K562 (cell line): ENCODE measurements around the gene PTPRF. TPM values are rescaled to one million over a fixed set of nuclear protein-coding genes. Genes with fewer than 3 reads are reported as not detected.

Source experiments
- ATAC-seq: fragments of 200-7000 bp; cut with Tn5 transposase; 3 replicates; pipeline ENCODE4 v1.9.1; 2020; ENCODE audit warnings: moderate library complexity
- BruUV-seq: library from RNA; stranded (reverse); fragments of 400-500 nt; replicated peaks from 2 replicates; lab custom pipeline; 2021; lab: Mats Ljungman, UMichigan
- CTCF ChIA-PET: fragments of 300-600 bp; formaldehyde crosslinking; extraction: SDS; loops from one replicate; lab custom pipeline; 2021; ENCODE audit warnings: low intra/inter-chr PET ratio; lab: Yijun Ruan, JAX
- POLR2A ChIA-PET: fragments of 300-600, 350-650 bp; sonication (Branson Sonifier 250); formaldehyde crosslinking; extraction: SDS; loops from one replicate; lab custom pipeline; 2021; ENCODE audit warnings: antibody characterized with exemption, inconsistent platforms; lab: Yijun Ruan, JAX
- DNase-seq, 4 experiments: peaks; one replicate each; pipeline versions ENCODE4 v3.0.0 to v3.0.0-alpha.2; 2011 to 2018; ENCODE audit warnings: low spot score in 3 of 4, mixed read lengths in 3 of 4; ENCODE audit errors: extremely low read depth in 1 of 4
- FAIRE-seq: peaks from 2 replicates; lab custom pipeline; 2011; peaks lifted over from hg19 to GRCh38; lab: Jason Lieb, UNC
- H2AFZ ChIP-seq: 2 replicates; pipeline ENCODE4 v1.6.0; 2011; ENCODE audit warnings: low read depth, low read length, control low read depth, inconsistent platforms
- H3K27ac ChIP-seq: fragments of 200-600 bp; 3 replicates; pipeline ENCODE4 v1.8.0; 2011; ENCODE audit warnings: low read depth, mild to moderate bottlenecking, control low read depth, inconsistent platforms, low read length, moderate library complexity, mixed read lengths; ENCODE audit errors: extremely low read depth
- H3K27me3 ChIP-seq, 2 experiments: fragments of 300-600 bp in 1 of 2; 2 replicates in 1 of 2; 3 replicates in 1 of 2; pipeline versions ENCODE4 v1.6.0 to v1.8.0; 2011; ENCODE audit warnings: inconsistent platforms in 2 of 2, low read length in 2 of 2, mild to moderate bottlenecking in 1 of 2, mixed read lengths in 1 of 2, moderate library complexity in 1 of 2; ENCODE audit not compliant: control insufficient read depth in 2 of 2, insufficient read depth in 2 of 2
- H3K36me3 ChIP-seq: fragments of 300-600 bp; 3 replicates; pipeline ENCODE4 v1.8.0; 2011; ENCODE audit warnings: mild to moderate bottlenecking, low read length, inconsistent platforms; ENCODE audit not compliant: control insufficient read depth, insufficient read depth
- H3K4me1 ChIP-seq, 2 experiments: fragments of 200-600 bp in 1 of 2; replicated peaks in 1 of 2; 2 replicates in 1 of 2; 3 replicates in 1 of 2; pipeline versions ENCODE4 v1.5.1 to v1.8.0; 2011; ENCODE audit warnings: inconsistent platforms in 2 of 2, low read length in 2 of 2, mild to moderate bottlenecking in 1 of 2, mixed read lengths in 1 of 2, moderate library complexity in 1 of 2; ENCODE audit not compliant: control insufficient read depth in 2 of 2, insufficient read depth in 2 of 2
- H3K4me2 ChIP-seq: 2 replicates; pipeline ENCODE4 v1.6.1; 2011; ENCODE audit warnings: low read length, control low read depth, inconsistent platforms, mixed read lengths; ENCODE audit not compliant: insufficient read depth
- H3K4me3 ChIP-seq: fragments of 200-600 bp; sonication (generic), shearing (Covaris generic); 2 replicates; pipeline ENCODE4 v1.5.1; 2016; ENCODE audit warnings: control low read depth, inconsistent platforms
- H3K79me2 ChIP-seq: fragments of 200-600 bp; 3 replicates; pipeline ENCODE4 v1.8.0; 2011; ENCODE audit warnings: low read length, inconsistent platforms; ENCODE audit not compliant: control insufficient read depth, insufficient read depth
- H3K9ac ChIP-seq, 2 experiments: 2 replicates each; pipeline versions ENCODE4 v1.6.0 to v1.6.1; 2011; ENCODE audit warnings: low read depth in 2 of 2, low read length in 2 of 2, control low read depth in 1 of 2, inconsistent platforms in 1 of 2, mild to moderate bottlenecking in 1 of 2, mixed read lengths in 1 of 2; ENCODE audit not compliant: insufficient read depth in 1 of 2
- H3K9me1 ChIP-seq: one replicate; pipeline ENCODE4 v1.6.0; 2011; ENCODE audit warnings: inconsistent platforms, mild to moderate bottlenecking, low read length, moderate library complexity; ENCODE audit not compliant: control insufficient read depth, insufficient read depth
- H3K9me3 ChIP-seq: replicated peaks from 2 replicates; pipeline ENCODE4 v1.5.1; 2011; ENCODE audit warnings: low read depth, low read length, inconsistent platforms; ENCODE audit not compliant: control insufficient read depth, insufficient read depth
- H4K20me1 ChIP-seq: replicated peaks from 2 replicates; pipeline ENCODE4 v1.6.1; 2011; ENCODE audit warnings: low read length, inconsistent platforms, mixed read lengths; ENCODE audit not compliant: control insufficient read depth, insufficient read depth
- SMARCA4 ChIP-seq: fragments of 450-650 bp; IDR thresholded peaks from 2 replicates; pipeline ENCODE4 v1.6.1; 2016
- USF2 ChIP-seq: sonication (generic); formaldehyde crosslinking; IDR thresholded peaks from 2 replicates; pipeline ENCODE4 v1.5.0; 2020; ENCODE audit warnings: missing genetic modification reagents
- WGBS: fragments of 100-300 bp; shearing (Covaris generic); methylation state at CpG from one replicate; pipeline ENCODE4 v1.1.6; 2016; ENCODE audit warnings: low coverage, mixed read lengths; ENCODE audit not compliant: insufficient coverage; ENCODE audit errors: missing lambda C conversion rate; 5-methylcytosine and 5-hydroxymethylcytosine counted together
- in situ Hi-C: fragments of 300-500 bp; cut with MboI; formaldehyde crosslinking; loops from 4 replicates; pipeline ENCODE4 v1.15.0; 2018; ENCODE audit warnings: inconsistent platforms, mixed read lengths
- intact Hi-C: fragments of 100-400 bp; cut with micrococcal nuclease; formaldehyde crosslinking; loops from 2 replicates; pipeline ENCODE4 v1.14.2; 2022
- polyA plus RNA-seq, 8 experiments: library from polyadenylated mRNA; depleted of rRNA in 4 of 8; stranded (reverse) in 5 of 8; unstranded in 3 of 8; fragments of >200 nt; fragmentation: Nextera tagmentation in 2 of 8; fragmentation: Illumina TruSeq in 1 of 8; extraction: Ambion mirVana in 2 of 8; extraction: Trizol in 1 of 8; gene quantifications; 2 replicates each; pipeline versions ENCODE4 v1.2.1 to v1.2.3, GENCODE V29; 2011 to 2014; ENCODE audit warnings: inconsistent platforms in 1 of 8, missing spikeins in 1 of 8
- total RNA-seq, 7 experiments: library from RNA; depleted of rRNA in 6 of 7; stranded (reverse); fragments of >200 nt in 6 of 7; fragmentation: Illumina TruSeq in 2 of 7; extraction: Trizol in 2 of 7; gene quantifications; 2 replicates each; pipeline versions ENCODE4 v1.2.1 to v1.2.3, GENCODE V29; 2011 to 2021; ENCODE audit warnings: low replicate concordance in 1 of 7

Gene PTPRF
- total and polyA plus RNA-seq, 9 of the 15 experiments (the other 6 are each of a cell fraction or from before 2014, with no cell fraction given), result 0.13 to 4.3 (median 1.1) TPM

- peak; percentile 70 for TF ChIP-seq USF2 (CRISPR knock-in tag)
These were observed 5.9 kb upstream of the PTPRF start (continued) for GRCh38 chr1:43524804-43525203.

DNA sequence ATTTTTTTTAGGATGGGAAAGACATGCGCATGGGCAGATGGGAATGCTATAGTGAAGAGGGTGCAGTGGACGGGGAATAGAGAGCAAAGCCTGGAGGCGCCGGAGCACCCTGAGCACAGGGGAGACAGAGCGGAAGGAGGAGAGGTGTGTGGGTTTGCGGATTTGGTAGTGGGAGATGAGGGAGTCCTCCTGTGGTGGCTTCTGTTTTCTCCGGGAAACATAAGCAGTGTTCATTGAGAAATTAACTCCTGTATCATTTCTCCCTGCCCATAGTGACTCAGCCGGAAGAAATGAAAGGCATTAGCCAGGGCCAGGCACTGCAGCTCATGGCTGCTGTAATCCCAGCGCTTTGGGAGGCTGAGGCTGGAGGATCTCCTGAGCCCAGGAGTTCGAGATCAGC, 4.7 kb upstream of the PTPRF start:
- Histone ChIP-seq H3K4me3 (no peak overlapping the region), H3K36me3 (no peaks in the 10 kb centered on the region), H3K79me2 (no peaks in the 10 kb centered on the region), H3K27me3 (peaks cover 2 to 22% of the 10 kb centered on the region in 2 experiments; a peak in 2 of 5 replicates), H3K9me3 (no peaks in the 10 kb centered on the region), H3K9me1 (no peaks in the 10 kb centered on the region), H3K9ac (no peak overlapping the region), H2AFZ (no peak overlapping the region), H3K4me2 (no peak overlapping the region), H3K4me1 (peaks cover 32 to 39% of the 10 kb centered on the region in 2 experiments), H3K27ac (no peak overlapping the region), H4K20me1 (peaks cover 12% of the 10 kb centered on the region)
- POLR2A ChIA-PET, result interaction anchor here (1.0 kb wide), 1 partner anchor 26 kb away, joined by 3 read pairs; no protein-coding TSS in a partner anchor
- TF ChIP-seq SMARCA4, result no peak
- in situ Hi-C loops (loop anchor here (5.0 kb wide), 2 partner anchors 411 to 521 kb away; no protein-coding TSS in a partner anchor), intact Hi-C loops (no loop called here)
- no peak for DNase-seq
- no peak for ATAC-seq
- FAIRE-seq, result no peak
- BruUV-seq, result no TSS peak
- 72% methylated on average over 10 of the region's 10 CpGs for WGBS
- CTCF ChIA-PET, result interaction anchor here (5.5 kb wide), 1 partner anchor 408 kb away, joined by 56 read pairs; the partner anchor contains the start of gene ARTN
